Neuron (in vitro differentiated cells): ENCODE results near the gene ENOSF1.

Experiments used
- H2AFZ ChIP-seq: one replicate; pipeline ENCODE4 v1.6.1; 2013; ENCODE audit warnings: low read depth, mild to moderate bottlenecking, inconsistent platforms, low read length, moderate library complexity
- H3K27me3 ChIP-seq: one replicate; pipeline ENCODE4 v1.6.1; 2013; ENCODE audit warnings: low read length; ENCODE audit not compliant: insufficient read depth
- H3K36me3 ChIP-seq: one replicate; pipeline ENCODE4 v1.6.1; 2013; ENCODE audit warnings: low read length; ENCODE audit not compliant: insufficient read depth
- H3K4me1 ChIP-seq: one replicate; pipeline ENCODE4 v1.6.1; 2013; ENCODE audit warnings: low read length; ENCODE audit not compliant: insufficient read depth
- H3K4me3 ChIP-seq: 2 replicates; pipeline ENCODE4 v1.5.1; 2013; ENCODE audit warnings: mild to moderate bottlenecking, low read length, moderate library complexity
- H3K9me3 ChIP-seq: one replicate; pipeline ENCODE4 v1.6.1; 2013; ENCODE audit warnings: low read length

The ENOSF1 gene

DNA sequence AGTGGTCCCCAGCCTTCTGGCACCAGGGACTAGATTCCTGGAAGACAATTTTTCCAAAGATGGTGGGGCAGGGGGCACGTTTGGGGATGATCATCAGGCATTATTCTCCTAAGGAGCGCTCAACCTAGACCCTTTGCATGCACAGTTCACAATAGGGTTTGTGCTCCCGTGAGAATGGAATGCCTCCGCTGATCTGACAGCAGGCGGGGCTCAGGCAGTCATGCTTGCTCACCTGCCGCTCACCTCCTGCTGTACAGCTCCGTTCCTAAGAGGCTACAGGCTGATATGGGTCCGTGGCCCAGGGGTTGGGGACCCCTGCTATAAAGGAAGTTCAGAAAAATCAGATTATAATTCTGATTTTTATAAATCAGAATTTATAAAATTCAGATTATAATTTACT is 77.3 kb downstream of the ENOSF1 start:
- Histone ChIP-seq H3K4me1 (peaks cover 4% of the 10 kb centered on the region), H3K27me3 (no peaks in the 10 kb centered on the region), H3K36me3 (no peaks in the 10 kb centered on the region), H2AFZ (no peak overlapping the region), H3K9me3 (no peaks in the 10 kb centered on the region), H3K4me3 (no peak overlapping the region)

DNA sequence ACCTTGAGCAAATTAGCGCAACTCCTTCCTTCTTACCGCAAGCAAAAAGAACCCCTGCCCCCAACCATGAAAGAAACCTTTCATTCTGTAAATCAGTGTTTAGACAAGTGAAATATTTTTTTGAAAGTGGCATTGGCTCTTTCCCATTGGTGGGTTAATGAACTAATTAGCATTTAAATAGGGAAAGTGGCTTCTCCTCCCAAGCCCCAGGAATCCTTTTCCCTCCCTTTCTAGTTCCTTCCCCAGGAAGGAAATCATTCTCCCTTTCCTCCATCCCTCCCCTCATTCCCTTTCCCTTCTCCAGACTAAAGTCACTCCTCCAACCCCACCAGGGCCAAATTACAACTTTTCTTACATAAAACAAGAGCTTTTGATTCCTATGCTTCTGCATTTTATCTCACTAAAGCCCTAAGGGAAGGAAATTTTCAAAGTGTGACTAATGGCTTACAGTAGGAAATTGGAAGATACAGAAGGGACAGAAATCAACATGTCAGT is 77.8 kb downstream of the ENOSF1 start:
- Histone ChIP-seq H3K36me3 (no peaks in the 10 kb centered on the region), H3K27me3 (no peaks in the 10 kb centered on the region), H3K4me3 (no peak overlapping the region), H3K9me3 (no peaks in the 10 kb centered on the region), H2AFZ (no peak overlapping the region), H3K4me1 (peaks cover 4% of the 10 kb centered on the region)

DNA sequence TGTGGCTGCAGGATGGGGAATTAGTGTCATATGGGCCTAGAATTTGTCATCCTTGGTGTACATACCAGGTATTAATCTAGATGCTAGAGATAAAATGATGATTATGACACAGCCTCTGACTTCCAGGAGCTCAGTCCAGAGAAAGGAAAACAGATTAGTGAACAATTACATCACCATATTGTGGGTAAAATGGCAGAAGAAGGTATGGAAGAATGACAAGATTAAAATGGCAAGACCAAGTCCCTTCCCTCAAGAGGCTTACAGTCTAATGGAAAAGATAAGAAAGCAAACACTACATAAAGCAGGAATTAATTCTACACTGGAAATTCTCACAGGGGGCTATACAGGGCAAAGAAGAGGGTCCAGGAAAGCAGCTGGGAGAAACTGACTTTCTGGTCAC is 80.9 kb downstream of the ENOSF1 start:
- no peak overlapping the region for H2AFZ ChIP-seq
- peaks cover 4% of the 10 kb centered on the region for H3K4me1 ChIP-seq
- no peaks in the 10 kb centered on the region for H3K27me3 ChIP-seq
- H3K36me3 ChIP-seq, result no peaks in the 10 kb centered on the region
- H3K9me3 ChIP-seq, result no peaks in the 10 kb centered on the region
- H3K4me3 ChIP-seq, result no peak overlapping the region

DNA sequence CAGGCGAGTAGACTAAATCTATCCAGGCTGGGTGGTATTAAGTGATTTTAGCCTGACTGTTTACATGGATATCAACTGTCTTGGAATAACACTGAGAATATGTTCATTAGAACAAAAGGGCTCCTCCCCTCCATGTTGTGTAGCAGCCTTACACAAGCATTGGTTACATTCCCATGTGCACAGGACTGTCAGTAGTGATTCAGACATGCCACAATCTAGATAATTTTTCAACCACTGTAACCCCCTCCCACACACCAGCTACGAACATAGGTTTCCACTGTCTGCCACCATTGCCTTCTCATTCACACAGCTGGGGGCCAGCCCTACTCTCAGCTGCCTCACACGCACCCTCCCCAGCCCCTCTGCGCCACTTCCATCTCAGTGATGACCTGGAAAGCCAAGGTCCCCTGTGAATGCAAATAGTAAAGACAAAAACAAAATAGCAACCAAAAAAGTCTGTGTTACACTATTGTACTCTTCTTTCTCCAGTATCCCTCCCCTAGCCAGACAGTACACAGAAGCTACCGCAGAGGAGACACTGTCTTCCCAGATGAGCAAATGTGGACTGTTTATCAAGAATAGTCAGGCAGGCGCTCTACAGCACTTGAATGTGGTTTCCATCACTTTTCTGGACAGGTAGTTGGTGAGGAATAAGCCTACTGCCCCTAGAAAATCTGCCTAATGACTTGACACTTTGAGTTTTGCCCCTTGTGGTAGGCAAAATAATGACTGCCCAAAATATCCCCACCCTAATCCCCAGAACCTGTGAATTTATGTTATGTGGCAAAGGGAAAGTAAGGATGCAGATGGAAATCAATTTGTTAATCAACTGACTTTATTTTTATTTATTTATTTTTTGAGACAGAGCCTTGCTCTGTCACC is 82.9 kb downstream of the ENOSF1 start:
- no peak overlapping the region for H3K4me3 ChIP-seq
- H3K9me3 ChIP-seq, result no peaks in the 10 kb centered on the region
- H2AFZ ChIP-seq, result no peak overlapping the region
- no peaks in the 10 kb centered on the region for H3K27me3 ChIP-seq
- peaks cover 1% of the 10 kb centered on the region for H3K4me1 ChIP-seq
- no peaks in the 10 kb centered on the region for H3K36me3 ChIP-seq

DNA sequence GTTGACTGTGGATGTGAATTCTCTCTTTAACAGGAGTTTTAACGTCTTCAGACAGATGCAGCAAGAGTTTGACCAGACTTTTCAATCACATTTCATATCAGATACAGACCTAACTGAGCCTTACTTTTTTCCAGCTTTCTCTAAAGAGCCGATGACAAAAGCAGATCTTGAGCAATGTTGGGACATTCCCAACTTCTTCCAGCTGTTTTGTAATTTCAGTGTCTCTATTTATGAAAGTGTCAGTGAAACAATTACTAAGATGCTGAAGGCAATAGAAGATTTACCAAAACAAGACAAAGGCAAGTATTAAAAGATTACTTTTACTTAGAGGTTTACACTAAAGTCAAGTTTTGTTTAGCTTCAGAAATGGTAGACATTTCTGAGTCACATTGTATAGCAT is 85.2 kb downstream of the ENOSF1 start:
- Histone ChIP-seq H3K36me3 (no peaks in the 10 kb centered on the region), H3K4me1 (no peaks in the 10 kb centered on the region), H3K9me3 (no peaks in the 10 kb centered on the region), H3K27me3 (no peaks in the 10 kb centered on the region), H2AFZ (no peak overlapping the region), H3K4me3 (no peak overlapping the region)

DNA sequence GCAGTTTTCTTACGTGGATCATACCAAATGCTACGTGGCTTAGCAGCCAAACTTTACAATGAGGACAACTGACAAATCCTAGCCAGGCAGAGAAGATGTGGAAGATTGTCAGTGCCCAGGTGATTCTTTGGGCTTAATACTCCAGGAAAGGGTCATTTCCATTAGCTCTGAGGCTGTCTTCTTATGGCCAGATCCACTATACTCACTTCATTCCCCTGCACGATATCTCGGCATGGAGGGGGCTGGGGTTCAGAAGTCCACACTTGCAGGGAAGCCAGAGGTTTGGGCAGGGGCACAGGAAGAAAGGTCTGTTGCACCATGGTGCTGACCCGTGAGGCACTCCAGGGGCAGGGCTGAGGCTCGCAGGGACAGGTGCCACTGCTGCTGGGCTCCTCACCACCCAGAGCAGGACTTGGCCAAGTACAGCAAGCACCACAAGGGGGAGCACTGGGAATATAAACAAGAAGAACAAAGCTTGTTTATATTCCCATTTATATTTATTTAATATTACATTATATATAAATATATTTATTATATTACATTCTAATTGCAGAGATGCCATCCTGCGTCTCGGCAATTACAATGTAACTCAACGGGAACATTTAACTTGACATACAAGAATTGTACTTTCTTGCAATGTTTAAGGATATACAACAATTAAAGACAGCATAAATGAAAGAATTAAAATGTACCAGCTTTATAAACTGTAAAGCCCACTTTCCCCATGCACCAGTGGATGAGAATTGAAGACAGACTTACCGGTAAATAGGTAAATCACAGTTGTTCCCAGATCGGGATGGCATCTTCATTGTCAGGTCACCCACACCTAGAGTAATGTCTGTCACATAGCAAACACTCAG is 88.4 kb downstream of the ENOSF1 start:
- no peaks in the 10 kb centered on the region for H3K27me3 ChIP-seq
- H3K36me3 ChIP-seq, result no peaks in the 10 kb centered on the region
- no peaks in the 10 kb centered on the region for H3K4me1 ChIP-seq
- H3K4me3 ChIP-seq, result no peak overlapping the region
- no peak overlapping the region for H2AFZ ChIP-seq
- H3K9me3 ChIP-seq, result no peaks in the 10 kb centered on the region

DNA sequence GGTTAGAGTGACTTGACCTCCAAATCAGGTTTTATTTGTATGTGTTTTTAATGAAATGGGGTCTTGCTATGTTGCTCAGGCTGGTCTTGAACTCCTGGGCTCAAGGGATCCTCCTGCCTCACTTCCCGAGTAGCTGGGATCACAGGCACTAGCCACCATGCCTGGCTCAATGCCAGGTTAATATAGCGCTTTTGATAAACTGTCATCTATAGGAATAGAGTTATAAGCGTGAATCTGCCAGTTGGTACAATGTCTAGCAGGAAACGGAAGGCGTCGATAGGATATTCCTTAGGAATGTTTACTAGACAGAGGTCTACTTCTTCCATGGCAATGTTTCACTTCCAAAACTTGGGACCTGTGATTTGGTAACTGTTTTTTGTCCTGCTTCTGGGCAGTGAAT is 90.1 kb downstream of the ENOSF1 start:
- H3K4me1 ChIP-seq, result peaks cover 2% of the 10 kb centered on the region
- H3K27me3 ChIP-seq, result no peaks in the 10 kb centered on the region
- no peak overlapping the region for H2AFZ ChIP-seq
- H3K9me3 ChIP-seq, result no peaks in the 10 kb centered on the region
- no peak overlapping the region for H3K4me3 ChIP-seq
- no peaks in the 10 kb centered on the region for H3K36me3 ChIP-seq

DNA sequence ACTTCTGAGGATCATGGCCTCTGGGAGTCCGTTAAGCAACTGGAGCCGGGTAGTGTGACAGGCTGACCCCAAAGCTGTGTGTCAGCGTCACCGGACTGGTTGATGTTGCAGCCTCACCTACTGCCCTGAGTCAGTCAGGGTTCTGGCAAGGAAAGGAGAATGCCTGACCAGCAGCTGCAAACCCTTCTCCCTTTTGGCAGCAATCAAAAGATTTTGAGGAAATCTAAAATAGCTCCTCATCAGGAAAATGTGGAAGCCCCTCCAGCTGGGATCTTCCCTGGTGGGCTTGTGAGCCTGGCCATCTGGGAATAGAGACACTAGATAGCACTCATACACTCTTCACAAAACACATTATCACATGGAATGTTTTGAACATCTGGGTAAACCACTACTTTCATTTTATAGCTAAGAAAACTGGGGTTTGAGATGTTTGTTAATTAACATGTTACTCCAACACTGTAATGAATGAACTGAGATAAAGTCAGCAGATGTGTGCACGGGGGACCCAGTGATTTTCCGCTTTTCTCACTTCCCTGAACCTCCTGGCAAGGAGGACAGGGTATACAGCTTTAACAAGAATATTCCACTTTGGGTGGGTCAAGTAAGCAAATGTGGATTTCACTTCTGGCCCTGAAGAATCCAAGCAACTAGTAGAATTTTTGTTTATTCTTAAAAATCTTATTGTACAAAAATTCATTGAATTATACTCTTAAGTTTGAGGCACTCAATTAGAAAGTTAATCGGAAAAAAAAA is 91.0 kb downstream of the ENOSF1 start:
- Histone ChIP-seq H3K36me3 (no peaks in the 10 kb centered on the region), H3K4me3 (no peak overlapping the region), H3K27me3 (no peaks in the 10 kb centered on the region), H3K4me1 (peaks cover 2% of the 10 kb centered on the region), H2AFZ (no peak overlapping the region), H3K9me3 (no peaks in the 10 kb centered on the region)
